ENCODE measurements around the gene ZBTB16. TPM values are rescaled to one million over a fixed set of nuclear protein-coding genes. Genes with fewer than 3 reads are reported as not detected.

The ZBTB16 gene
- total RNA-seq, 1 donor from 2014 or later = 171 TPM

DNA sequence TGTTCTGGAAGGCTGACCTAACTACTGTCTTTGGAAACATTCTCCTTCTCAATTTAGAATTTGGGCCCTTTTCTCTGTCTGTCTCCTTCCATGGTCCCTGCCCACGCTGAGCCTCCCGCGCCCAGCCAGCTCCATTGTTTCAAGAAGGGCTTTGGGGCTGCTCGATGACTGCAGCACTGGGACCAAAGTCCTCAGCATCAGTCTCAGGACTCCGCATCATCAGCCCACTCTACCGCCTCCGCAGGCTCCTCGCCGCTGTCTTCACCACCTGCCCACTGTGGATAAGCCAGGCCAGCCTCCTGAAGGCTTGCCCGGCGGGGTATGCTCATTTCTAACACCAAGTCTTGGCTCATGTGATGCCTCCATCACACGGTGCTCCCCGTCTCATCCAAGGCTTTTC is 81.3 kb downstream of the ZBTB16 start:
- peaks cover 27% of the 10 kb centered on the region for H3K36me3 ChIP-seq
- DNase-seq (no peak), ATAC-seq (no peak)
- no peak overlapping the region for H3K4me3 ChIP-seq
- H3K9me3 ChIP-seq = no peaks in the 10 kb centered on the region
- H3K4me1 ChIP-seq = peaks cover 87% of the 10 kb centered on the region
- TF ChIP-seq, protein P1, sequence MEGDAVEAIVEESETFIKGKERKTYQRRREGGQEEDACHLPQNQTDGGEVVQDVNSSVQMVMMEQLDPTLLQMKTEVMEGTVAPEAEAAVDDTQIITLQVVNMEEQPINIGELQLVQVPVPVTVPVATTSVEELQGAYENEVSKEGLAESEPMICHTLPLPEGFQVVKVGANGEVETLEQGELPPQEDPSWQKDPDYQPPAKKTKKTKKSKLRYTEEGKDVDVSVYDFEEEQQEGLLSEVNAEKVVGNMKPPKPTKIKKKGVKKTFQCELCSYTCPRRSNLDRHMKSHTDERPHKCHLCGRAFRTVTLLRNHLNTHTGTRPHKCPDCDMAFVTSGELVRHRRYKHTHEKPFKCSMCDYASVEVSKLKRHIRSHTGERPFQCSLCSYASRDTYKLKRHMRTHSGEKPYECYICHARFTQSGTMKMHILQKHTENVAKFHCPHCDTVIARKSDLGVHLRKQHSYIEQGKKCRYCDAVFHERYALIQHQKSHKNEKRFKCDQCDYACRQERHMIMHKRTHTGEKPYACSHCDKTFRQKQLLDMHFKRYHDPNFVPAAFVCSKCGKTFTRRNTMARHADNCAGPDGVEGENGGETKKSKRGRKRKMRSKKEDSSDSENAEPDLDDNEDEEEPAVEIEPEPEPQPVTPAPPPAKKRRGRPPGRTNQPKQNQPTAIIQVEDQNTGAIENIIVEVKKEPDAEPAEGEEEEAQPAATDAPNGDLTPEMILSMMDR (IDR thresholded peaks at IDR 0.05) = no peak
- H3K27ac ChIP-seq = no peak overlapping the region
- intact Hi-C loops (cut with DNase I) = no loop called here
- no peaks in the 10 kb centered on the region for H3K27me3 ChIP-seq (ENCODE audit: low read depth)

DNA sequence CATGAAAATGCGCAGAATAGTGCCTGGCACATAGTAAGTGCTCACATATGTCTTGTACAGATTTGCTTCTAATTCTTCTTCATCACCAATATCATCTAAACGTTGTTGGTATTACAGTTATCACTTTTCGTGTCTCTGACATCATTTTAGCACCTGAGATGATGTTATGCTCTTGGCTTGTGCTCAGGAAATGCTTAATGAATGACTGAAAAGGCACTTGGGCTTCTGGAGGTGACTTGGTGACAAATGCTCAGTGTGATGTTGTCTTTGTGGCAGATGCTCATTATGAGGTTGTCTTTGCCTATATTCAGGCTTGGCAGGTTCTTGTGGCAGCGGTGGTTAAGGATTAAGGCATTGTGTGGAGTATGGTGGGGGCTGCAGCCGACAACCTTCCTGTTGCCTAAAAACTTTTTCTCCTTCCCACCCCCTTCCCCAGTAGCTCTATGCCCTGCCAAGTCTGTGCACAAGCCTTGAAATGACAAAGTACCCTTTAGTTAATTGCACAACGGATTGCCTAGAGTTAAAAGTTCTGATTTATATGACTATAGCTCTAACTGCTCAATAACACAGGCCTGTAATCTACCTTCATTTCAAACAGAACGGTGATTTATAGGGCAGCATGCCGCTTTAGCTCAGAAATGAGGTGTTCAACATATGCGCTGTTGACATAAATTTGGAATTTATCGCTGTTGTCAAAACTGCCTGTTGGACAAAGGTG is 82.5 kb downstream of the ZBTB16 start:
- H3K36me3 ChIP-seq = peaks cover 25% of the 10 kb centered on the region
- H3K27ac ChIP-seq = no peak overlapping the region
- TF ChIP-seq, protein P1 (IDR thresholded peaks at IDR 0.05) = no peak
- H3K9me3 ChIP-seq = no peaks in the 10 kb centered on the region
- peaks cover 85% of the 10 kb centered on the region for H3K4me1 ChIP-seq
- no peaks in the 10 kb centered on the region for H3K27me3 ChIP-seq (ENCODE audit: low read depth)
- no peak for DNase-seq
- intact Hi-C loops (cut with DNase I) = no loop called here
- H3K4me3 ChIP-seq = no peak overlapping the region
- no peak for ATAC-seq

DNA sequence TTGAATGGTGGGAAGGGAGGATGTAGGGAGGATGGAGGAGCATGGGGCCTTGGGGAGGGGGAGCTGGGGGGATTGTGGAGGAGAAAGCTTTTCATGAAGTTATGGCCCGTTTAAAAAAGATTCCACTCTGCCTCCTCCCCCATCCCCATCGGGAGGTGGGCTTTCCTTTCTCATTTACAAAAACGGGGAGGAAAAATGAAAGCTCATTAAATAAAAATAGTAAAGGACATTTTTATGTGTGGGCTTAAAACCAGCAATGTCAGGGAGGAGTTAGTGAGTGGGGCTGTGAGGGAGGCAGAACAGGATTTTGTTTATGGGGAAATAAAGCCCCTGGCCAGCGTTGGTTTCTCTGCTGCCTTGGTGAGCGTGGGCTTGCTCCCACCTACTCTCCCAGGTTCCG is 83.2 kb downstream of the ZBTB16 start:
- ATAC-seq = no peak
- Histone ChIP-seq H3K36me3 (peaks cover 18% of the 10 kb centered on the region), H3K4me1 (peaks cover 85% of the 10 kb centered on the region), H3K27ac (no peak overlapping the region), H3K4me3 (no peak overlapping the region), H3K9me3 (no peaks in the 10 kb centered on the region), H3K27me3 (ENCODE audit: low read depth) (no peaks in the 10 kb centered on the region)
- TF ChIP-seq, protein P1 (IDR thresholded peaks at IDR 0.05) = no peak
- DNase-seq = no peak
- intact Hi-C loops (cut with DNase I) = no loop called here

DNA sequence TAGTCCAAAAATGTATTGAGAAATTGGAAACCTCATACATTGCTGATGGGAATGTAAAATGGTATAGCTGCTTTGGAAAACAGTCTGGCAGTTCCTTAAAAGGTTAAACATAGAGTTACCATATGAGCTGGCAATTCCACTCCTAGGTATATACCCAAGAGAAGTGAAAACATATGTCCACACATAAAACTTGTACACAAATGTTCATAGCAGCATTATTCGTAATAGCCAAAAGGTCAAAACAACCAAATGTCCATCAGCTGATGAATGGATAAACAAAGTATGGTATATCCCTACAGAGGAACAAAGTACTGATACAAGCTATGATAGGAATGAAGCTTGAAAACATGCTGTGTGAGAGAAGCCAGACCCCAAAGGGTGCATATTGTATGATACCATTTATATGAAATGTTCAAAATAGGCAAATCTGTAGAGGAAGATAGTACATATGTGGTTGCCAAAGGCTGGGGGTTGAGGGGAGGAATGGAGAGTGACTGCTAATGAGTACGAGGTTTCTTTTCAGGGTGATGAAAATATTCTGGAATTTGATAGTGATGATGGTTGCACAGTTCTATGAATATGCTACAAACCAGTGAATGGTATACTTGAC is 85.8 kb downstream of the ZBTB16 start:
- H3K4me1 ChIP-seq = peaks cover 80% of the 10 kb centered on the region
- no peaks in the 10 kb centered on the region for H3K9me3 ChIP-seq
- TF ChIP-seq, protein P1 (IDR thresholded peaks at IDR 0.05) = no peak
- ATAC-seq (no peak), DNase-seq (no peak)
- H3K4me3 ChIP-seq = no peak overlapping the region
- H3K36me3 ChIP-seq = peaks cover 12% of the 10 kb centered on the region
- H3K27ac ChIP-seq = no peak overlapping the region
- intact Hi-C loops (cut with DNase I) = no loop called here
- no peaks in the 10 kb centered on the region for H3K27me3 ChIP-seq (ENCODE audit: low read depth)

DNA sequence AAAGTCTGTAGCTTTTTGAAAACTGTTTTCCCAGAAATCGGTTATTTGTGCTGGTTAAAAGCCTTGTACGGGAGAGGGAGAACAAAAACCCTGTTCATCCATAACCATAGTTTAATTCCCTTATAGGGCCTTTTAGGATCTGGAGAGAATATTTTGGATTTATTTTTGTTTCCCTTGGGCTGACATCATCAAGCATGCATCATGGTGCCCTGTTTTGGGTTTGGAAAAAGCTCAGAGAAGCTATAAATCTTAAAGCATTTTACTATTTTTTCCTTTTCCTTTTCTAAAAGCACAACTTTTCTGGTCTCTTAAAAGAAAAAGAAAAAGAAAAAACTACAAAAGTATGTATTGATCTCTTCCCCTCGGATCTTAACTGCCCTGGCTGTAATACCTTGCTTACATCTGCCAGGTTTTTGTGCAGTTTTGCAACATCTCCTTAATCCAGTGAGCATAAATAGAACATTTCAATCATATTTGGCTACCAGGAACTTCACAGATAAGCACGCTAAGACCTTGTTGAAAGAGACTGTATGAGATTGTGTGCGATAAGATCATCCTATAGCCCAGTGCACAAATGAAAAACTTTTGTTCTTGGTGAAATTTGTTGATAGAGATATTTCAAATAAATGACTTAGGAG is 88.0 kb downstream of the ZBTB16 start:
- Histone ChIP-seq H3K4me1 (peaks cover 80% of the 10 kb centered on the region), H3K4me3 (no peak overlapping the region), H3K36me3 (no peaks in the 10 kb centered on the region), H3K27ac (peak overlapping the region; percentile 44), H3K27me3 (ENCODE audit: low read depth) (no peaks in the 10 kb centered on the region), H3K9me3 (no peaks in the 10 kb centered on the region)
- ATAC-seq (peak in 1 of 2 donors; percentile 28), DNase-seq (no peak)
- TF ChIP-seq, protein P1 (IDR thresholded peaks at IDR 0.05) = no peak
- intact Hi-C loops (cut with DNase I) = no loop called here

Data from lower lobe of right lung (tissue), 2 donors.